A549 (cell line): ENCODE results near the gene MAP3K20. TPM values are rescaled to one million over a fixed set of nuclear protein-coding genes. Genes with fewer than 3 reads are reported as not detected.

ENCODE experiments used
- ATAC-seq, 2 experiments: fragments of 200-7000 bp in 1 of 2; fragments of >200 bp in 1 of 2; cut with Nextera tagmentation in 1 of 2; cut with Tn5 transposase in 1 of 2; 3 replicates each; pipeline versions ENCODE4 v1.8.0 to v1.9.1; 2018 to 2020; ENCODE audit warnings: mild to moderate bottlenecking in 1 of 2, moderate library complexity in 1 of 2
- CTCF ChIA-PET: fragments of 300-600 bp; sonication (Branson Sonifier 250); formaldehyde crosslinking; extraction: SDS; loops from one replicate; lab custom pipeline; 2021; ENCODE audit warnings: antibody characterized with exemption, inconsistent platforms; lab: Yijun Ruan, JAX
- POLR2A ChIA-PET: fragments of 350-600 bp; formaldehyde crosslinking; extraction: SDS; loops from one replicate; lab custom pipeline; 2021; ENCODE audit warnings: antibody characterized with exemption, inconsistent platforms; lab: Yijun Ruan, JAX
- DNase-seq, 2 experiments: peaks; one replicate each; pipeline versions ENCODE4 v3.0.0 to v3.0.0-alpha.2; 2011 to 2016; ENCODE audit warnings: low read depth in 1 of 2, low spot score in 1 of 2
- FAIRE-seq: peaks from 2 replicates; lab custom pipeline; 2011; peaks lifted over from hg19 to GRCh38; lab: Jason Lieb, UNC
- H3K27ac ChIP-seq, 2 experiments: fragments of >200 bp; sonication (Bioruptor Twin); formaldehyde crosslinking; 3 replicates each; pipeline ENCODE4 v1.5.1; 2016 to 2017
- H3K4me1 ChIP-seq: fragments of >200 bp; sonication (Bioruptor Twin); formaldehyde crosslinking; 3 replicates; pipeline ENCODE4 v1.6.1; 2016
- H3K4me2 ChIP-seq: fragments of >200 bp; sonication (Bioruptor Twin); formaldehyde crosslinking; 3 replicates; pipeline ENCODE4 v1.6.1; 2016
- H3K4me3 ChIP-seq: fragments of >200 bp; sonication (Bioruptor Twin); formaldehyde crosslinking; 3 replicates; pipeline ENCODE4 v1.5.1; 2016
- H3K9me3 ChIP-seq: fragments of >200 bp; sonication (Bioruptor Twin); formaldehyde crosslinking; 3 replicates; pipeline ENCODE4 v1.6.1; 2016
- CBX8 ChIP-seq: fragments of 200-600 bp; sonication (generic); IDR thresholded peaks from 2 replicates; pipeline ENCODE4 v1.6.1; 2016
- CEBPB ChIP-seq, 2 experiments: fragments of >200 bp in 1 of 2; sonication (Bioruptor Twin) in 1 of 2; formaldehyde crosslinking in 1 of 2; IDR thresholded peaks; 2 replicates each; pipeline ENCODE4 v1.6.1; 2012 to 2016
- EHMT2 ChIP-seq: fragments of 200-600 bp; sonication (generic); IDR thresholded peaks from 2 replicates; pipeline ENCODE4 v1.6.1; 2016; ENCODE audit warnings: antibody characterized with exemption, low read depth, mild to moderate bottlenecking, moderate library complexity
- ESRRA ChIP-seq: fragments of 150-350 bp; IDR thresholded peaks from 2 replicates; pipeline ENCODE4 v1.6.1; 2014; ENCODE audit warnings: mild to moderate bottlenecking, low read length, borderline replicate concordance
- FOSB ChIP-seq: fragments of 250-450 bp; sonication (Bioruptor Pico); IDR thresholded peaks from 2 replicates; pipeline ENCODE4 v1.5.0; 2020; ENCODE audit warnings: mild to moderate bottlenecking, moderate library complexity
- FOSL2 ChIP-seq, 2 experiments: fragments of 450-650 bp in 1 of 2; fragments of >200 bp in 1 of 2; sonication (Bioruptor Twin) in 1 of 2; formaldehyde crosslinking; IDR thresholded peaks; 2 replicates each; pipeline versions ENCODE4 v1.5.0 to v1.6.1; 2016 to 2020; ENCODE audit warnings: mild to moderate bottlenecking in 1 of 2, moderate library complexity in 1 of 2
- FOXS1 ChIP-seq: fragments of 250-450 bp; sonication (Bioruptor Pico); IDR thresholded peaks from 2 replicates; pipeline ENCODE4 v1.5.0; 2020; ENCODE audit warnings: mild to moderate bottlenecking, moderate library complexity
- HOXB5 ChIP-seq: fragments of 250-450 bp; sonication (Bioruptor Pico); IDR thresholded peaks from 2 replicates; pipeline ENCODE4 v1.5.0; 2020; ENCODE audit warnings: mild to moderate bottlenecking, moderate library complexity
- JUN ChIP-seq, 2 experiments: fragments of >200 bp; sonication (Bioruptor Twin); formaldehyde crosslinking; IDR thresholded peaks; 2 replicates in 1 of 2; 3 replicates in 1 of 2; pipeline ENCODE4 v1.6.1; 2016 to 2017
- JUNB ChIP-seq: fragments of >200 bp; sonication (Bioruptor Twin); formaldehyde crosslinking; IDR thresholded peaks from 2 replicates; pipeline ENCODE4 v1.6.1; 2016
- KDM1A ChIP-seq: fragments of 200-600 bp; sonication (generic); IDR thresholded peaks from 2 replicates; pipeline ENCODE4 v1.6.1; 2016; ENCODE audit warnings: low read depth, mild to moderate bottlenecking
- MYC ChIP-seq: IDR thresholded peaks from 2 replicates; pipeline ENCODE4 v1.6.1; 2012; ENCODE audit warnings: mild to moderate bottlenecking, inconsistent platforms, low read length, improper control_type of control experiment, borderline replicate concordance
- POLR2A ChIP-seq: IDR thresholded peaks from 2 replicates; pipeline ENCODE4 v1.6.1; 2012; ENCODE audit warnings: mild to moderate bottlenecking, low read length
- POLR2AphosphoS2 ChIP-seq: conservative IDR thresholded peaks from 2 replicates; pipeline ENCODE4 v1.6.1; 2012; ENCODE audit warnings: low read length, improper control_type of control experiment, inconsistent platforms
- REST ChIP-seq: fragments of 200-600 bp; sonication (generic); IDR thresholded peaks from 2 replicates; pipeline ENCODE4 v1.6.1; 2016; ENCODE audit warnings: antibody characterized with exemption, mild to moderate bottlenecking, moderate library complexity
- TFCP2L1 ChIP-seq: fragments of 250-450 bp; sonication (Bioruptor Pico); IDR thresholded peaks from 2 replicates; pipeline ENCODE4 v1.5.0; 2021; ENCODE audit warnings: mild to moderate bottlenecking
- TP53 ChIP-seq: fragments of 250-450 bp; sonication (Bioruptor Pico); IDR thresholded peaks from 2 replicates; pipeline ENCODE4 v1.5.0; 2021; ENCODE audit warnings: mild to moderate bottlenecking, moderate library complexity
- USF2 ChIP-seq: fragments of 450-650 bp; IDR thresholded peaks from 2 replicates; pipeline ENCODE4 v1.6.1; 2014; ENCODE audit warnings: antibody characterized with exemption
- ZC3H11A ChIP-seq: fragments of 450-650 bp; IDR thresholded peaks from 2 replicates; pipeline ENCODE4 v1.6.1; 2014; ENCODE audit warnings: antibody characterized with exemption, mild to moderate bottlenecking
- WGBS: methylation state at CpG from one replicate; pipeline ENCODE4 v1.1.6; 2017; ENCODE audit errors: missing lambda C conversion rate; 5-methylcytosine and 5-hydroxymethylcytosine counted together
- polyA plus RNA-seq, 4 experiments: library from polyadenylated mRNA; depleted of rRNA in 3 of 4; stranded (reverse); fragments of >200 nt; fragmentation: RNase III in 1 of 4; extraction: RNeasy Plus Mini Kit Qiagen cat#74134 plus additional on column Dnase treatment in 1 of 4; gene quantifications; 2 replicates in 3 of 4; 3 replicates in 1 of 4; pipeline ENCODE4 v1.2.3, GENCODE V29; 2011 to 2017
- TF ChIP-seq, protein P1 (sequence below): fragments of 150-350 bp; IDR thresholded peaks from 2 replicates; pipeline ENCODE4 v1.6.1; 2014; ENCODE audit warnings: low read depth, mild to moderate bottlenecking, low read length
- TF ChIP-seq, protein P2 (sequence below): IDR thresholded peaks from 2 replicates; pipeline ENCODE4 v1.6.1; 2012

The MAP3K20 gene
- polyA plus RNA-seq, 2 of the 4 experiments (the other 2 are of a cell fraction): 34.7 to 80.7 TPM

DNA sequence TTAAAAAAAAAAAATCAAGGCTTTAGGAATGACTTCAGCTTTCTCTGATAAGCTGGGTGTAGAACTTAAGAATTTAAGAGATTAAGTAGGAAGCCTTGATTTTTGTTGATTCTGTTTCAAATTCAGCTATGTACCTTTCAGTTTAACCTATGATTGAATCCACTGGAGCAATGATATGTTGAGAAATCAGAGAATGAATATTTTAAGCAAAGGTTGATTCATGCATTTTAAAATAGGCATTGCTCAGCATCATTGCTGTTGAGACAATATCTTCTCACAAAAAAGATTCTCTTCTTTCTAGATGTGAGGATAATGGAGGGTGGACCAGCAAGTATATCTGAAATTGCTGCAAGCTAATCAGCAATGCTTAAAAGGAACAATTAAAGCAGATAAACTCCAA lies 109.8 kb downstream of the MAP3K20 start:
- ChIA-PET POLR2A (interaction anchor here (1.7 kb wide), 1 partner anchor 25 kb away, joined by 8 read pairs; no protein-coding TSS in a partner anchor), CTCF (interaction anchor here (0.6 to 1.6 kb wide), 4 partner anchors 83 to 375 kb away, joined by 3 to 4 read pairs (median 4); no protein-coding TSS in a partner anchor)
- no peak for TF ChIP-seq REST
- no peak for TF ChIP-seq ESRRA
- no peak for TF ChIP-seq ZC3H11A
- TF ChIP-seq HOXB5 (CRISPR knock-in tag): no peak
- TF ChIP-seq, protein P1, sequence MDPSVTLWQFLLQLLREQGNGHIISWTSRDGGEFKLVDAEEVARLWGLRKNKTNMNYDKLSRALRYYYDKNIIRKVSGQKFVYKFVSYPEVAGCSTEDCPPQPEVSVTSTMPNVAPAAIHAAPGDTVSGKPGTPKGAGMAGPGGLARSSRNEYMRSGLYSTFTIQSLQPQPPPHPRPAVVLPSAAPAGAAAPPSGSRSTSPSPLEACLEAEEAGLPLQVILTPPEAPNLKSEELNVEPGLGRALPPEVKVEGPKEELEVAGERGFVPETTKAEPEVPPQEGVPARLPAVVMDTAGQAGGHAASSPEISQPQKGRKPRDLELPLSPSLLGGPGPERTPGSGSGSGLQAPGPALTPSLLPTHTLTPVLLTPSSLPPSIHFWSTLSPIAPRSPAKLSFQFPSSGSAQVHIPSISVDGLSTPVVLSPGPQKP: no peak
- no peak for TF ChIP-seq CBX8
- TF ChIP-seq EHMT2: no peak
- no peak for TF ChIP-seq JUN (IDR thresholded peaks at IDR 0.05)
- TF ChIP-seq MYC: no peak
- TF ChIP-seq JUNB: no peak
- no peak for TF ChIP-seq CEBPB (IDR thresholded peaks at IDR 0.05)
- TF ChIP-seq KDM1A: no peak
- TF ChIP-seq TP53 (CRISPR knock-in tag): no peak
- no peak for TF ChIP-seq POLR2A
- TF ChIP-seq TFCP2L1 (CRISPR knock-in tag): no peak
- TF ChIP-seq FOSL2 (IDR thresholded peaks at IDR 0.05): no peak
- TF ChIP-seq FOSL2 (CRISPR knock-in tag; IDR thresholded peaks at IDR 0.05): no peak
- DNase-seq: no peak
- no peak for ATAC-seq
- Histone ChIP-seq H3K4me1 (peaks cover 81% of the 10 kb centered on the region), H3K9me3 (0 out of 3 replicates have a peak, but pooled peaks cover 3% of the 10 kb centered on the region), H3K4me2 (peak overlapping the region; percentile 49), H3K27ac (peak overlapping the region; percentile 90 to 91), H3K4me3 (no peak overlapping the region)
- FAIRE-seq: no peak

DNA sequence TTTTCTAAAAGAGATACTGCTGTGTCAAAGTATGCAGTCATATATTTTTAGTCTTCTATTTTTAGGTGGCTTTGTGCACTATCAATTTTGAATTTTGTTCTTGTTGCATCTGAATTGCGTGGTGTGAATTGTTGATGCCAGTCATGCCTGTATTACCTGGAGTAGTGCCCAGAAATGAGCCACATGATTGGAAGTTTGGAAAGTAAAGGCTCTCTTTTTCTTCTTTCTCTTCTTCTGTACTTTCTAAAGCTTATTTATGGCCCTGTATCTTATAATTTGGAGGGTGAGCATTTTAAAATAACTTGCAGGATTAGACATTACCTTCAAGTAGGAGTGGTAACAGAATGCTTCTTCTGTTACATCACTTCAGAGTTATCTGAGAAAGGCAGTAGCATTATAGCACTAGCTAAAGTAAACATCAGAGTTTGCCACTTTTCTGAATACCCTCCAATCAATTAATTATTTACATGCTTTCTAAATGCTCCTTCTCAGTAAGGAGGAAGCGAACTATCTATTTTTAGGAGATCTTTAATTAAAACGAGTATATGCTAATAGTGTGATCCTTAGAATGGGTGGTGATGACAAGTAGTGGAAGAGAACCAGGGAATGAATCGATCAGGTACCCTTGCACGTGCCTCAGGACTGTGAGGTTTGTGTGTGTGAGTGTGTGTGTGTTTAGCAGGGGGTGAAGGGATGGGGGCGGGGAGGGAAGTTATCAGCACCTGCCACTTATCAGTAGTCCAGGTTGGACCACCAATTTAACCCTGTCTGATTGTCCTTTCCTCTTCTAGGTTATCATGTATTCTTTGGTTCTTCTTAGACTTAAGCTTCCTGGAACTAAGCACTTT lies 112.5 kb downstream of the MAP3K20 start:
- no peak for FAIRE-seq
- peak overlapping the region; percentile 43 to 70; a peak in 5 of 6 replicates for H3K27ac ChIP-seq

More for the DNA sequence above, 112.5 kb downstream of the MAP3K20 start:
- DNase-seq (no peak), ATAC-seq (no peak)
- POLR2A ChIA-PET: no interaction called here
- CTCF ChIA-PET: interaction anchor here (1.1 to 2.8 kb wide), 3 partner anchors 22 to 26 kb away, joined by 4 to 12 read pairs (median 8); no protein-coding TSS in a partner anchor
- TF ChIP-seq POLR2AphosphoS2: no peak
- TF ChIP-seq, protein P2, sequence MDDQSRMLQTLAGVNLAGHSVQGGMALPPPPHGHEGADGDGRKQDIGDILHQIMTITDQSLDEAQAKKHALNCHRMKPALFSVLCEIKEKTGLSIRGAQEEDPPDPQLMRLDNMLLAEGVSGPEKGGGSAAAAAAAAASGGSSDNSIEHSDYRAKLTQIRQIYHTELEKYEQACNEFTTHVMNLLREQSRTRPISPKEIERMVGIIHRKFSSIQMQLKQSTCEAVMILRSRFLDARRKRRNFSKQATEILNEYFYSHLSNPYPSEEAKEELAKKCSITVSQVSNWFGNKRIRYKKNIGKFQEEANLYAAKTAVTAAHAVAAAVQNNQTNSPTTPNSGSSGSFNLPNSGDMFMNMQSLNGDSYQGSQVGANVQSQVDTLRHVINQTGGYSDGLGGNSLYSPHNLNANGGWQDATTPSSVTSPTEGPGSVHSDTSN: no peak
- TF ChIP-seq TP53 (CRISPR knock-in tag): no peak
- TF ChIP-seq FOSB (CRISPR knock-in tag): no peak
- TF ChIP-seq ESRRA: no peak
- TF ChIP-seq FOXS1 (CRISPR knock-in tag): no peak
- TF ChIP-seq USF2: no peak
- H3K4me1 ChIP-seq: peaks cover 73% of the 10 kb centered on the region
- no peaks in the 10 kb centered on the region for H3K9me3 ChIP-seq
- WGBS: 37% methylated on average over 6 of the region's 6 CpGs
- H3K4me3 ChIP-seq: no peak overlapping the region
- H3K4me2 ChIP-seq: peak overlapping the region; percentile 63
